22Rv1 (cell line): ENCODE measurements around the gene ATP5ME.

Experiments
- CTCF ChIP-seq: fragments of 450-650 bp; IDR thresholded peaks from 2 replicates; pipeline ENCODE4 v1.5.1; 2017; ENCODE audit warnings: mild to moderate bottlenecking
- ZFX ChIP-seq: fragments of 450-650 bp; IDR thresholded peaks from 2 replicates; pipeline ENCODE4 v1.6.1; 2017; ENCODE audit warnings: antibody characterized with exemption, borderline replicate concordance

- TF ChIP-seq CTCF = no peak
- no peak for TF ChIP-seq ZFX
Observed at GRCh38 chr4:699816-700580, 25.9 kb upstream of the ATP5ME start.
